PC-3 (cell line): ENCODE results near the gene ABCG5. TPM values are rescaled to one million over a fixed set of nuclear protein-coding genes. Genes with fewer than 3 reads are reported as not detected.

Source experiments
- ATAC-seq: fragments of 200-7000 bp; cut with Tn5 transposase; 2 replicates; pipeline ENCODE4 v1.9.1; 2020; ENCODE audit warnings: mild to moderate bottlenecking, moderate library complexity
- BruUV-seq: library from RNA; stranded (reverse); fragments of 400-500 nt; replicated peaks from 2 replicates; lab custom pipeline; 2021; lab: Mats Ljungman, UMichigan
- CTCF ChIA-PET: fragments of 300-600 bp; sonication (Branson Sonifier 250); formaldehyde crosslinking; loops from one replicate; lab custom pipeline; 2022; ENCODE audit warnings: antibody characterized with exemption; lab: Charles Lee
- POLR2A ChIA-PET: fragments of 300-600 bp; sonication (Branson Sonifier 250); formaldehyde crosslinking; loops from one replicate; lab custom pipeline; 2022; ENCODE audit warnings: antibody characterized with exemption; ENCODE audit not compliant: unreplicated experiment; lab: Charles Lee
- DNase-seq: peaks from one replicate; pipeline ENCODE4 v3.0.0-alpha.2; 2015
- H2AFZ ChIP-seq: fragments of 300-600 bp; sonication (generic); 2 replicates; pipeline ENCODE4 v1.6.0; 2016; ENCODE audit warnings: antibody characterized with exemption, low read length
- H3F3A ChIP-seq: fragments of 300-600 bp; sonication (generic); one replicate; pipeline ENCODE4 v1.6.0; 2017; ENCODE audit warnings: antibody characterized with exemption, low read length, control low read depth, mild to moderate bottlenecking; ENCODE audit not compliant: unreplicated experiment
- H3K27ac ChIP-seq: fragments of 300-600 bp; sonication (generic); 2 replicates; pipeline ENCODE4 v1.5.1; 2016; ENCODE audit warnings: mild to moderate bottlenecking, low read length
- H3K27me3 ChIP-seq: fragments of 300-600 bp; sonication (generic); 2 replicates; pipeline ENCODE4 v1.6.1; 2016; ENCODE audit warnings: low read length, mixed read lengths
- H3K36me3 ChIP-seq: fragments of 300-600 bp; sonication (generic); 2 replicates; pipeline ENCODE4 v1.6.1; 2016; ENCODE audit warnings: low read depth, mixed run types, low read length, mixed read lengths
- H3K4me1 ChIP-seq: fragments of 300-600 bp; sonication (generic); 2 replicates; pipeline ENCODE4 v1.5.1; 2016; ENCODE audit warnings: low read length; ENCODE audit not compliant: insufficient read depth
- H3K4me2 ChIP-seq: fragments of 300-600 bp; sonication (generic); 2 replicates; pipeline ENCODE4 v1.6.0; 2016; ENCODE audit warnings: low read length
- H3K4me3 ChIP-seq: fragments of 300-600 bp; sonication (generic); 2 replicates; pipeline ENCODE4 v1.5.1; 2016; ENCODE audit warnings: mild to moderate bottlenecking, low read length, mixed read lengths
- H3K79me2 ChIP-seq: fragments of 300-600 bp; sonication (generic); 2 replicates; pipeline ENCODE4 v1.6.1; 2017; ENCODE audit warnings: low read length, mixed read lengths
- H3K9ac ChIP-seq: fragments of 300-600 bp; sonication (generic); 2 replicates; pipeline ENCODE4 v1.6.0; 2016; ENCODE audit warnings: mild to moderate bottlenecking, low read length
- H3K9me2 ChIP-seq: fragments of 300-600 bp; sonication (generic); replicated peaks from 2 replicates; pipeline ENCODE4 v1.6.1; 2016; ENCODE audit warnings: mixed run types, low read length, mixed read lengths
- H3K9me3 ChIP-seq: fragments of 300-600 bp; sonication (generic); 2 replicates; pipeline ENCODE4 v1.6.1; 2016; ENCODE audit warnings: low read length, mixed read lengths
- H4K20me1 ChIP-seq: fragments of 300-600 bp; sonication (generic); 2 replicates; pipeline ENCODE4 v1.6.1; 2016; ENCODE audit warnings: low read length, mixed read lengths
- CTCF ChIP-seq: fragments of 300-600 bp; sonication (generic); conservative IDR thresholded peaks from 2 replicates; pipeline ENCODE4 v1.5.1; 2017; ENCODE audit warnings: antibody characterized with exemption, low read depth, mild to moderate bottlenecking, low read length
- EZH2 ChIP-seq: fragments of 300-600 bp; sonication (generic); IDR thresholded peaks from one replicate; pipeline ENCODE4 v1.6.1; 2017; ENCODE audit warnings: antibody characterized with exemption, mild to moderate bottlenecking, low read length; ENCODE audit not compliant: unreplicated experiment
- EZH2phosphoT487 ChIP-seq: fragments of 300-600 bp; sonication (generic); IDR thresholded peaks from 2 replicates; pipeline ENCODE4 v1.6.1; 2018; ENCODE audit warnings: mild to moderate bottlenecking, antibody characterized with exemption, low read length, borderline replicate concordance
- intact Hi-C: fragments of 100-400 bp; cut with micrococcal nuclease; formaldehyde crosslinking; loops from 2 replicates; pipeline ENCODE4 v1.9.0; 2023
- total RNA-seq: library from RNA; depleted of rRNA; stranded (reverse); fragments of >200 nt; gene quantifications from 2 replicates; pipeline ENCODE4 v1.2.3, GENCODE V29; 2014

The ABCG5 gene
- total RNA-seq, 1 experiment from 2014 or later = not detected

- DNase-seq (no peak), ATAC-seq (no peak)
- CTCF ChIA-PET = no interaction called here
- POLR2A ChIA-PET = no interaction called here
- H3F3A ChIP-seq = no peaks in the 10 kb centered on the region
- no peak overlapping the region for H2AFZ ChIP-seq
- H3K36me3 ChIP-seq = no peaks in the 10 kb centered on the region
- H3K4me3 ChIP-seq = no peak overlapping the region
- no peaks in the 10 kb centered on the region for H3K9me3 ChIP-seq
- no peaks in the 10 kb centered on the region for H3K27me3 ChIP-seq
- no peaks in the 10 kb centered on the region for H4K20me1 ChIP-seq
- TF ChIP-seq EZH2phosphoT487 (no peak), CTCF (no peak), EZH2 (no peak)
- H3K9me2 ChIP-seq = no peaks in the 10 kb centered on the region
- intact Hi-C loops = no loop called here
- no peak overlapping the region for H3K4me2 ChIP-seq
- no TSS peak for BruUV-seq
- no peaks in the 10 kb centered on the region for H3K79me2 ChIP-seq
- H3K27ac ChIP-seq = no peak overlapping the region
- H3K9ac ChIP-seq = no peak overlapping the region
- no peaks in the 10 kb centered on the region for H3K4me1 ChIP-seq
Measured at GRCh38 chr2:43841949-43842865, 3.6 kb upstream of the ABCG5 start.

- POLR2A ChIA-PET = no interaction called here
- no TSS peak for BruUV-seq
- TF ChIP-seq EZH2 = no peak
- no peak for TF ChIP-seq CTCF
- TF ChIP-seq EZH2phosphoT487 = no peak
- no peaks in the 10 kb centered on the region for H3K36me3 ChIP-seq
- H3K9me3 ChIP-seq = no peaks in the 10 kb centered on the region
- H4K20me1 ChIP-seq = no peaks in the 10 kb centered on the region
- CTCF ChIA-PET = no interaction called here
- intact Hi-C loops = no loop called here
- no peaks in the 10 kb centered on the region for H3K4me1 ChIP-seq
- H3K9ac ChIP-seq = no peak overlapping the region
- H3K27me3 ChIP-seq = no peaks in the 10 kb centered on the region
- ATAC-seq (no peak), DNase-seq (no peak)
- H3K9me2 ChIP-seq = no peaks in the 10 kb centered on the region
- H3K27ac ChIP-seq = no peak overlapping the region
- H3K79me2 ChIP-seq = no peaks in the 10 kb centered on the region
- no peak overlapping the region for H3K4me3 ChIP-seq
- no peak overlapping the region for H2AFZ ChIP-seq
- no peaks in the 10 kb centered on the region for H3F3A ChIP-seq
- no peak overlapping the region for H3K4me2 ChIP-seq
Measured at GRCh38 chr2:43840965-43841364, 2.3 kb upstream of the ABCG5 start.

GRCh38 chr2:43839776-43840564, 1.3 kb upstream of the ABCG5 start:
- Histone ChIP-seq H3K27ac (no peak overlapping the region), H3F3A (no peaks in the 10 kb centered on the region), H3K9me2 (no peaks in the 10 kb centered on the region), H4K20me1 (no peaks in the 10 kb centered on the region), H3K36me3 (no peaks in the 10 kb centered on the region), H3K9ac (no peak overlapping the region), H3K4me3 (no peak overlapping the region), H3K27me3 (no peaks in the 10 kb centered on the region), H3K4me2 (no peak overlapping the region), H2AFZ (no peak overlapping the region), H3K79me2 (no peaks in the 10 kb centered on the region), H3K9me3 (no peaks in the 10 kb centered on the region), H3K4me1 (no peaks in the 10 kb centered on the region)
- ChIA-PET POLR2A (no interaction called here), CTCF (no interaction called here)
- intact Hi-C loops = no loop called here
- DNase-seq (no peak), ATAC-seq (no peak)
- TF ChIP-seq CTCF (no peak), EZH2phosphoT487 (no peak), EZH2 (no peak)
- BruUV-seq = no TSS peak
